Ishikawa (cell line): ENCODE data around the gene ENPP3.
A peak's percentile ranks its signal among the peaks of the same experiment; 100 is the strongest.

Experiments used
- CEBPB ChIP-seq: IDR thresholded peaks from 2 replicates; pipeline ENCODE4 v1.6.1; 2012
- CREB1 ChIP-seq: IDR thresholded peaks from 2 replicates; pipeline ENCODE4 v1.6.1; 2012; ENCODE audit warnings: low read depth
- EGR1 ChIP-seq: IDR thresholded peaks from 2 replicates; pipeline ENCODE4 v1.6.1; 2012
- EP300 ChIP-seq: IDR thresholded peaks from 2 replicates; pipeline ENCODE4 v1.6.1; 2012; ENCODE audit warnings: borderline replicate concordance
- FOXM1 ChIP-seq: IDR thresholded peaks from 2 replicates; pipeline ENCODE4 v1.6.1; 2012; ENCODE audit warnings: low read depth, borderline replicate concordance
- MAX ChIP-seq: IDR thresholded peaks from 2 replicates; pipeline ENCODE4 v1.6.1; 2012
- NFIC ChIP-seq: IDR thresholded peaks from 2 replicates; pipeline ENCODE4 v1.6.1; 2012
- RAD21 ChIP-seq: IDR thresholded peaks from 2 replicates; pipeline ENCODE4 v1.6.1; 2012; ENCODE audit warnings: low read depth
- REST ChIP-seq: IDR thresholded peaks from 2 replicates; pipeline ENCODE4 v1.6.1; 2012; ENCODE audit warnings: low read depth, mild to moderate bottlenecking
- TAF1 ChIP-seq: IDR thresholded peaks from 2 replicates; pipeline ENCODE4 v1.6.1; 2012; ENCODE audit warnings: low read depth, mild to moderate bottlenecking
- TCF12 ChIP-seq: IDR thresholded peaks from 2 replicates; pipeline ENCODE4 v1.6.1; 2012; ENCODE audit warnings: low read depth
- TEAD4 ChIP-seq: IDR thresholded peaks from 2 replicates; pipeline ENCODE4 v1.6.1; 2012
- USF1 ChIP-seq: IDR thresholded peaks from 2 replicates; pipeline ENCODE4 v1.6.1; 2012
- YY1 ChIP-seq: IDR thresholded peaks from 2 replicates; pipeline ENCODE4 v1.6.1; 2012; ENCODE audit warnings: low read depth
- ZBTB7A ChIP-seq: IDR thresholded peaks from 2 replicates; pipeline ENCODE4 v1.6.1; 2012; ENCODE audit warnings: low read depth

The ENPP3 gene

GRCh38 chr6:131642565-131642964, 5.5 kb downstream of the ENPP3 start:
- no peak for TF ChIP-seq USF1
- TF ChIP-seq EP300, result no peak
- no peak for TF ChIP-seq EGR1
- no peak for TF ChIP-seq RAD21
- no peak for TF ChIP-seq TAF1
- TF ChIP-seq REST, result no peak

GRCh38 chr6:131642987-131643611, 6.0 kb downstream of the ENPP3 start:
- TF ChIP-seq MAX (0 out of 2 replicates have a peak, but pooled peaks have one; percentile 14), FOXM1 (no peak), EP300 (no peak)

GRCh38 chr6:131643855-131644460, 6.9 kb downstream of the ENPP3 start:
- TF ChIP-seq NFIC (no peak), YY1 (no peak), ZBTB7A (no peak), USF1 (no peak), CEBPB (no peak), MAX (no peak), TEAD4 (no peak), TAF1 (no peak), RAD21 (no peak), TCF12 (no peak), EGR1 (no peak), EP300 (no peak), REST (no peak), CREB1 (no peak), FOXM1 (no peak)

GRCh38 chr6:131644921-131645320, 7.8 kb downstream of the ENPP3 start:
- TF ChIP-seq ZBTB7A (no peak), TAF1 (no peak), TEAD4 (no peak), RAD21 (no peak), REST (no peak), USF1 (no peak), FOXM1 (no peak), CREB1 (no peak), CEBPB (no peak), YY1 (no peak), NFIC (no peak), EGR1 (no peak), EP300 (no peak), MAX (no peak), TCF12 (no peak)
